Osteoblast (primary cell): ENCODE results near the gene FGFBP1. TPM values are rescaled to one million over a fixed set of nuclear protein-coding genes. Genes with fewer than 3 reads are reported as not detected.

Experiments used
- DNase-seq: peaks from one replicate; pipeline ENCODE4 v3.0.0; 2011; ENCODE audit warnings: low spot score, mixed read lengths; ENCODE audit not compliant: insufficient read length; ENCODE audit errors: missing footprints
- H2AFZ ChIP-seq: 2 replicates; pipeline ENCODE4 v1.6.0; 2011; ENCODE audit warnings: mild to moderate bottlenecking, low read length
- H3K27ac ChIP-seq: 2 replicates; pipeline ENCODE4 v1.5.1; 2011; ENCODE audit warnings: mild to moderate bottlenecking, low read depth, low read length, moderate library complexity
- H3K27me3 ChIP-seq: 2 replicates; pipeline ENCODE4 v1.6.0; 2012; ENCODE audit warnings: mild to moderate bottlenecking, control low read depth, inconsistent platforms, low read length, moderate library complexity; ENCODE audit not compliant: insufficient read depth
- H3K36me3 ChIP-seq: 2 replicates; pipeline ENCODE4 v1.5.1; 2011; ENCODE audit warnings: mild to moderate bottlenecking, low read length, control low read depth, moderate library complexity; ENCODE audit not compliant: insufficient read depth
- H3K4me1 ChIP-seq: 2 replicates; pipeline ENCODE4 v1.5.1; 2011; ENCODE audit warnings: mild to moderate bottlenecking, low read length, control low read depth, moderate library complexity; ENCODE audit not compliant: insufficient read depth
- H3K4me2 ChIP-seq: 2 replicates; pipeline ENCODE4 v1.6.0; 2011; ENCODE audit warnings: mild to moderate bottlenecking, low read length; ENCODE audit not compliant: insufficient read depth
- H3K4me3 ChIP-seq: fragments of 200-600 bp; sonication (generic); 3 replicates; pipeline ENCODE4 v1.5.1; 2012; ENCODE audit warnings: mild to moderate bottlenecking, low read length, inconsistent platforms; ENCODE audit not compliant: insufficient read depth
- H3K79me2 ChIP-seq: 2 replicates; pipeline ENCODE4 v1.6.0; 2012; ENCODE audit warnings: mild to moderate bottlenecking, low read length, control low read depth, inconsistent platforms; ENCODE audit not compliant: insufficient read depth
- H3K9me3 ChIP-seq: 2 replicates; pipeline ENCODE4 v1.5.1; 2011; ENCODE audit warnings: low read depth, low read length, control low read depth
- H4K20me1 ChIP-seq: 2 replicates; pipeline ENCODE4 v1.6.0; 2012; ENCODE audit warnings: mild to moderate bottlenecking, low read length, control low read depth; ENCODE audit not compliant: insufficient read depth
- CTCF ChIP-seq: IDR thresholded peaks from 2 replicates; pipeline ENCODE4 v1.5.1; 2011; ENCODE audit warnings: mild to moderate bottlenecking, low read depth, low read length, moderate library complexity; ENCODE audit errors: extremely low read depth
- total RNA-seq: library from RNA; depleted of rRNA; stranded (reverse); fragments of >200 nt; gene quantifications from 2 replicates; pipeline ENCODE4 v1.2.3, GENCODE V29; 2012

FGFBP1 gene
- total RNA-seq, 1 donor, result not detected

- H3K36me3 ChIP-seq, result no peaks in the 10 kb centered on the region
- no peaks in the 10 kb centered on the region for H3K9me3 ChIP-seq
- H4K20me1 ChIP-seq, result no peaks in the 10 kb centered on the region
- peaks cover 13% of the 10 kb centered on the region for H3K27me3 ChIP-seq
- H2AFZ ChIP-seq, result no peak overlapping the region
- TF ChIP-seq CTCF, result no peak
- H3K4me1 ChIP-seq, result no peaks in the 10 kb centered on the region
- H3K27ac ChIP-seq, result no peak overlapping the region
- H3K4me3 ChIP-seq, result no peak overlapping the region
- DNase-seq, result no peak
- no peak overlapping the region for H3K4me2 ChIP-seq
- H3K79me2 ChIP-seq, result no peaks in the 10 kb centered on the region
Measured at GRCh38 chr4:15947684-15948083, 9.1 kb upstream of the FGFBP1 start.

GRCh38 chr4:15945516-15945915 is 7.0 kb upstream of the FGFBP1 start:
- no peaks in the 10 kb centered on the region for H3K4me1 ChIP-seq
- H3K36me3 ChIP-seq, result no peaks in the 10 kb centered on the region
- H3K27me3 ChIP-seq, result peaks cover 13% of the 10 kb centered on the region

GRCh38 chr4:15944895-15945294 is 6.4 kb upstream of the FGFBP1 start:
- H3K79me2 ChIP-seq, result no peaks in the 10 kb centered on the region
- DNase-seq, result no peak
- H3K27ac ChIP-seq, result no peak overlapping the region
- no peaks in the 10 kb centered on the region for H3K4me1 ChIP-seq
- no peaks in the 10 kb centered on the region for H4K20me1 ChIP-seq
- no peak for TF ChIP-seq CTCF
- H3K4me3 ChIP-seq, result no peak overlapping the region
- no peak overlapping the region for H2AFZ ChIP-seq
- H3K36me3 ChIP-seq, result no peaks in the 10 kb centered on the region
- H3K27me3 ChIP-seq, result peaks cover 13% of the 10 kb centered on the region
- H3K4me2 ChIP-seq, result no peak overlapping the region
- no peaks in the 10 kb centered on the region for H3K9me3 ChIP-seq

More at GRCh38 chr4:15945516-15945915, 7.0 kb upstream of the FGFBP1 start:
- Histone ChIP-seq H3K79me2 (no peaks in the 10 kb centered on the region), H4K20me1 (no peaks in the 10 kb centered on the region), H3K4me3 (no peak overlapping the region), H2AFZ (no peak overlapping the region), H3K27ac (no peak overlapping the region), H3K4me2 (no peak overlapping the region), H3K9me3 (no peaks in the 10 kb centered on the region)
- TF ChIP-seq CTCF, result no peak
- DNase-seq, result no peak

- no peak for DNase-seq
Measured at GRCh38 chr4:15942283-15942682, 3.7 kb upstream of the FGFBP1 start.

More at GRCh38 chr4:15942283-15942682, 3.7 kb upstream of the FGFBP1 start:
- no peaks in the 10 kb centered on the region for H4K20me1 ChIP-seq
- H3K36me3 ChIP-seq, result no peaks in the 10 kb centered on the region
- H3K27me3 ChIP-seq, result peaks cover 24% of the 10 kb centered on the region
- no peak overlapping the region for H2AFZ ChIP-seq
- no peaks in the 10 kb centered on the region for H3K79me2 ChIP-seq
- no peak overlapping the region for H3K4me2 ChIP-seq
- no peaks in the 10 kb centered on the region for H3K9me3 ChIP-seq
- no peak overlapping the region for H3K27ac ChIP-seq
- H3K4me1 ChIP-seq, result no peaks in the 10 kb centered on the region
- H3K4me3 ChIP-seq, result no peak overlapping the region
- no peak for TF ChIP-seq CTCF
